Activated CD4-positive, alpha-beta T cell treated with anti-CD3 and anti-CD28 coated beads, Interleukin-2, amount 50 U/mL, for 48 hours (primary cell): ENCODE measurements around the gene NTSR1.

Experiments used
- DNase-seq, 2 experiments: peaks; one replicate each; pipeline ENCODE4 v3.0.0-alpha.2; 2020

NTSR1 gene

GRCh38 chr20:62708591-62709536, at the start of gene NTSR1:
TSS of gene NTSR1 (plus strand) at chr20:62708836. CDS start at chr20:62709208, 372 bp downstream.
- DNase-seq: no peak

GRCh38 chr20:62659488-62660239, 49.0 kb upstream of the NTSR1 start:
- no peak for DNase-seq

GRCh38 chr20:62660240-62660615, 48.4 kb upstream of the NTSR1 start:
- DNase-seq: no peak

- no peak for DNase-seq
Observed at GRCh38 chr20:62660768-62661167, 47.9 kb upstream of the NTSR1 start.

GRCh38 chr20:62661647-62662046, 47.0 kb upstream of the NTSR1 start:
- DNase-seq: no peak

- DNase-seq: no peak
Observed at GRCh38 chr20:62662422-62662821, 46.2 kb upstream of the NTSR1 start.

GRCh38 chr20:62663145-62664018, 45.3 kb upstream of the NTSR1 start:
- no peak for DNase-seq

- no peak for DNase-seq
Observed at GRCh38 chr20:62664019-62664971, 44.3 kb upstream of the NTSR1 start.

- no peak for DNase-seq
Observed at GRCh38 chr20:62665153-62665754, 43.4 kb upstream of the NTSR1 start.

- no peak for DNase-seq
Observed at GRCh38 chr20:62665826-62666735, 42.6 kb upstream of the NTSR1 start.

- no peak for DNase-seq
Observed at GRCh38 chr20:62666736-62667529, 41.7 kb upstream of the NTSR1 start.

- no peak for DNase-seq
Observed at GRCh38 chr20:62667530-62668440, 40.9 kb upstream of the NTSR1 start.

GRCh38 chr20:62668441-62669027, 40.1 kb upstream of the NTSR1 start:
- peak; percentile 28 to 54 for DNase-seq

GRCh38 chr20:62669249-62669648, 39.4 kb upstream of the NTSR1 start:
- no peak for DNase-seq

GRCh38 chr20:62670156-62670555, 38.5 kb upstream of the NTSR1 start:
- no peak for DNase-seq

- DNase-seq: no peak
Observed at GRCh38 chr20:62670998-62671397, 37.6 kb upstream of the NTSR1 start.

GRCh38 chr20:62671765-62672164, 36.9 kb upstream of the NTSR1 start:
- no peak for DNase-seq

GRCh38 chr20:62674370-62674769, 34.3 kb upstream of the NTSR1 start:
- no peak for DNase-seq
